Measurements from ENCODE around the gene GRIN2C. TPM values are rescaled to one million over a fixed set of nuclear protein-coding genes. Genes with fewer than 3 reads are reported as not detected.

Gene GRIN2C
- total RNA-seq, 1 experiment from 2014 or later = 0.11 TPM

DNA sequence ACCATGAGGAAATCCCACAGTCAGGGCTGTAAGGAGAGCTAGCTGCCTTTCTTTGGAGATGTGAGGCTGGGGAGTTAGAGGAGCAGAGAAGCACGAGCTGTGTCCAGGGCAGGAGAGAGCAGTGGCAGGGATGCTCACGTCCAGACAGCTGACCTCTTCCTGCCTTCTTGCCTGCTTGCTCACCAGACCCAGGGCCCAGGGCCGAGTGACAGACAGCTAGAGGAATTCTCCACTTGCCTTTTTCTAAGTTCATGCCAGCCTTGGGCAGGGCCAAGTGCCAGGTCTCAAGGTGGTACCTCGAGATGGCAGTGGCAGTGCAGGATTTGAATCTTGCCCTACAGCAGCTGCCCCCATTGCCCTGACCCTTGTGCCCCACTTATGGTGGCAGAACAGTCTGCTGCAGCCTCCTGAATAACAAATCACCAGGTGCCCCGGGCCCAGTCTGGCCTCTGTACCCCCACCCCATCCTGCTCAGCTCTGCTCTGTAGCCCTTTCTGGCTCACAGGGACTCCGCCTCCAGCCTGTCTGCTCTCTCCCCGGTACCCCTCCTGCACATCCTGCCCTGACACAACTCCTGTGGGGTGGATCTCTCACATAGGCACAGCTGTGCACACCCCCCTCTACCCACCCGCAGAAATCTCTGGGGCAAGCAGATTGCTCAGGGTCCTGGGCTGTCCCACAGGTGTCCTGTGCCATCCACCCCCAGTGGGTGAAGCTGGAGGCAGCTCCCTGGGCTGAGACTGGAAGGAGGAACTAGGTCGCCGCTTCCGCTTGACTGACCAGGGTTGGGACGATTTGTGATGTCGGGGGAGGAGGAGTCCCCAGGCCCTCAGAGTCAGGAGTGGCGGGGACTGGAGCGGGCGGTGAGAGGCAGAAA lies 25.9 kb downstream of the GRIN2C start:
- no peaks in the 10 kb centered on the region for H3K4me1 ChIP-seq (replicated peaks; ENCODE audit: insufficient read depth)
- H3K9me3 ChIP-seq (ENCODE audit: insufficient read depth, low read depth) = no peaks in the 10 kb centered on the region
- no peak overlapping the region for H3K4me3 ChIP-seq
- CTCF ChIA-PET = no interaction called here
- no peaks in the 10 kb centered on the region for H3K79me2 ChIP-seq (ENCODE audit: low read depth)
- no peaks in the 10 kb centered on the region for H3K27me3 ChIP-seq (ENCODE audit: insufficient read depth, low read depth)
- POLR2A ChIA-PET (ENCODE audit: unreplicated experiment) = interaction anchor here (0.6 kb wide), 1 partner anchor 160 kb away, joined by 14 read pairs; no protein-coding TSS in a partner anchor
- H3K4me2 ChIP-seq = no peak overlapping the region
- H4K20me1 ChIP-seq (ENCODE audit: insufficient read depth) = no peaks in the 10 kb centered on the region
- no peaks in the 10 kb centered on the region for H3K9me2 ChIP-seq (ENCODE audit: insufficient read depth)
- no TSS peak for BruUV-seq (replicated peaks)
- DNase-seq = peak in 1 of 2 experiments; percentile 53
- no peak overlapping the region for H3K27ac ChIP-seq
- intact Hi-C loops (cut with micrococcal nuclease; ENCODE audit: unreplicated experiment) = no loop called here
- no peaks in the 10 kb centered on the region for H3F3A ChIP-seq (ENCODE audit: insufficient read depth, low read depth)
- TF ChIP-seq EZH2 (IDR thresholded peaks at IDR 0.05; ENCODE audit: low read depth) (no peak), CTCF (conservative IDR thresholded peaks at IDR 0.05) (no peak)
- H2AFZ ChIP-seq = no peak overlapping the region
- no peaks in the 10 kb centered on the region for H3K36me3 ChIP-seq (ENCODE audit: low read depth)

GRCh38 chr17:74832421-74832820 lies 27.3 kb downstream of the GRIN2C start:
- CTCF ChIA-PET = no interaction called here
- H4K20me1 ChIP-seq (ENCODE audit: insufficient read depth) = no peaks in the 10 kb centered on the region
- H3K36me3 ChIP-seq (ENCODE audit: low read depth) = no peaks in the 10 kb centered on the region
- no peak overlapping the region for H3K4me3 ChIP-seq
- no peak overlapping the region for H3K27ac ChIP-seq
- intact Hi-C loops (cut with micrococcal nuclease; ENCODE audit: unreplicated experiment) = no loop called here
- no peaks in the 10 kb centered on the region for H3K4me1 ChIP-seq (replicated peaks; ENCODE audit: insufficient read depth)
- H3F3A ChIP-seq (ENCODE audit: insufficient read depth, low read depth) = no peaks in the 10 kb centered on the region
- no peaks in the 10 kb centered on the region for H3K9me3 ChIP-seq (ENCODE audit: insufficient read depth, low read depth)
- H3K27me3 ChIP-seq (ENCODE audit: insufficient read depth, low read depth) = no peaks in the 10 kb centered on the region
- H3K9me2 ChIP-seq (ENCODE audit: insufficient read depth) = no peaks in the 10 kb centered on the region
- H2AFZ ChIP-seq = no peak overlapping the region
- no peaks in the 10 kb centered on the region for H3K79me2 ChIP-seq (ENCODE audit: low read depth)
- no TSS peak for BruUV-seq (replicated peaks)
- TF ChIP-seq CTCF (conservative IDR thresholded peaks at IDR 0.05) (no peak), EZH2 (IDR thresholded peaks at IDR 0.05; ENCODE audit: low read depth) (no peak)
- H3K4me2 ChIP-seq = no peak overlapping the region
- DNase-seq = no peak
- POLR2A ChIA-PET (ENCODE audit: unreplicated experiment) = no interaction called here

- POLR2A ChIA-PET (ENCODE audit: unreplicated experiment) = no interaction called here
- Histone ChIP-seq H3K9me2 (ENCODE audit: insufficient read depth) (no peaks in the 10 kb centered on the region), H3K27me3 (ENCODE audit: insufficient read depth, low read depth) (no peaks in the 10 kb centered on the region), H3K79me2 (ENCODE audit: low read depth) (no peaks in the 10 kb centered on the region), H2AFZ (no peak overlapping the region), H3F3A (ENCODE audit: insufficient read depth, low read depth) (no peaks in the 10 kb centered on the region), H3K36me3 (ENCODE audit: low read depth) (no peaks in the 10 kb centered on the region), H3K27ac (no peak overlapping the region), H4K20me1 (ENCODE audit: insufficient read depth) (no peaks in the 10 kb centered on the region), H3K4me2 (no peak overlapping the region), H3K4me3 (no peak overlapping the region), H3K9me3 (ENCODE audit: insufficient read depth, low read depth) (no peaks in the 10 kb centered on the region), H3K4me1 (replicated peaks; ENCODE audit: insufficient read depth) (no peaks in the 10 kb centered on the region)
- no TSS peak for BruUV-seq (replicated peaks)
- CTCF ChIA-PET = no interaction called here
- intact Hi-C loops (cut with micrococcal nuclease; ENCODE audit: unreplicated experiment) = no loop called here
- no peak for DNase-seq
- no peak for TF ChIP-seq EZH2 (IDR thresholded peaks at IDR 0.05; ENCODE audit: low read depth)
- no peak for TF ChIP-seq CTCF (conservative IDR thresholded peaks at IDR 0.05)
Measured at GRCh38 chr17:74831444-74832146, 28.1 kb downstream of the GRIN2C start.

Measured in PC-9 (cell line).